ENCODE data around the gene SEC22C. TPM values are rescaled to one million over a fixed set of nuclear protein-coding genes. Genes with fewer than 3 reads are reported as not detected.

Gene SEC22C
- total and polyA plus RNA-seq, 11 donors, result 17.4 to 40.5 (median 28.9) TPM

DNA sequence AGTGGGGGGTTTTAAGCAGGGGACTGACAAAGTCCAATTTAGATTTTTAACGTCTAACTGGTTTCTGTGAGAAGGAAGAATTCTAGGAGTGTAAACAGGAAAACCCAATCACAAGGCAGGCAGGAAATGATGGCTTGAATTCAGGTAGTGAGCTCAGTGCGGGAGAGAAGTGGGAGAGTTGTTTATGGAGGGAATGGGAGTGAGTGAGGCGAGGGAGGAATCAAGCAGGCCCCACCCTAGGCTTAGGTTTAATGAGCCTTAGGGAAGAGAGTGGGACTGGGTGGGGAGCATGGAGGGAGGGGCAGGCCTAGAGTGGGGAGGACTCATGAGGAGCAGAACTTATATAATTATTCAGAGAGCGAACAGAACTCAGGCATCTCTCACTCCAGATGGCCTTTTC is 61.4 kb downstream of the SEC22C start:
- Histone ChIP-seq H3K4me1 (peaks cover 0 to 22% (median 5%) of the 10 kb centered on the region in 12 donors), H3K27me3 (no peaks in the 10 kb centered on the region), H3K9me3 (no peaks in the 10 kb centered on the region), H3K36me3 (no peaks in the 10 kb centered on the region), H3K4me3 (no peak overlapping the region), H3K27ac (no peak overlapping the region)
- 57 to 71% (median 65%) methylated on average over 4 of the region's 4 CpGs for WGBS, 4 donors
- no peak for TF ChIP-seq POLR2A (IDR thresholded peaks at IDR 0.05)
- DNase-seq (no peak), ATAC-seq (no peak)
- intact Hi-C loops (cut with DNase I), result no loop called here

GRCh38 chr3:42519568-42519962 is 62.2 kb downstream of the SEC22C start:
- no peak overlapping the region for H3K4me3 ChIP-seq
- H3K4me1 ChIP-seq, result peaks cover 0 to 29% (median 7%) of the 10 kb centered on the region in 12 donors
- H3K27me3 ChIP-seq, result no peaks in the 10 kb centered on the region
- intact Hi-C loops (cut with DNase I), result no loop called here
- TF ChIP-seq POLR2A (IDR thresholded peaks at IDR 0.05) (no peak), CTCF (IDR thresholded peaks at IDR 0.05) (no peak)
- DNase-seq (no peak), ATAC-seq (no peak)
- H3K36me3 ChIP-seq, result no peaks in the 10 kb centered on the region
- WGBS, 4 donors, result 92 to 95% (median 92%) methylated on average over 2 of the region's 2 CpGs
- no peak overlapping the region for H3K27ac ChIP-seq
- no peaks in the 10 kb centered on the region for H3K9me3 ChIP-seq

GRCh38 chr3:42518800-42519567 is 62.8 kb downstream of the SEC22C start:
- ATAC-seq (no peak), DNase-seq (peak in 1 of 5 donors; percentile 40)
- 79 to 84% (median 81%) methylated on average over 6 of the region's 6 CpGs for WGBS, 4 donors
- Histone ChIP-seq H3K27me3 (no peaks in the 10 kb centered on the region), H3K4me1 (peaks cover 0 to 33% (median 8%) of the 10 kb centered on the region in 12 donors), H3K9me3 (no peaks in the 10 kb centered on the region), H3K36me3 (no peaks in the 10 kb centered on the region), H3K4me3 (no peak overlapping the region), H3K27ac (no peak overlapping the region)
- intact Hi-C loops (cut with DNase I), result no loop called here
- TF ChIP-seq CTCF (IDR thresholded peaks at IDR 0.05), result peak in 3 of 12 donors; percentile 13 to 20 (median 15)
- TF ChIP-seq POLR2A (IDR thresholded peaks at IDR 0.05), result no peak

- TF ChIP-seq POLR2A (IDR thresholded peaks at IDR 0.05), result no peak
- Histone ChIP-seq H3K4me1 (peaks cover 0 to 48% (median 8%) of the 10 kb centered on the region in 12 donors), H3K27me3 (no peaks in the 10 kb centered on the region), H3K4me3 (no peak overlapping the region), H3K27ac (no peak overlapping the region), H3K36me3 (no peaks in the 10 kb centered on the region), H3K9me3 (no peaks in the 10 kb centered on the region)
- intact Hi-C loops (cut with DNase I), result no loop called here
- 54 to 76% (median 69%) methylated on average over 4 of the region's 4 CpGs for WGBS, 4 donors
- DNase-seq (peak in 1 of 5 donors; percentile 18), ATAC-seq (no peak)
Measured at GRCh38 chr3:42517117-42517516, 64.7 kb downstream of the SEC22C start.

DNA sequence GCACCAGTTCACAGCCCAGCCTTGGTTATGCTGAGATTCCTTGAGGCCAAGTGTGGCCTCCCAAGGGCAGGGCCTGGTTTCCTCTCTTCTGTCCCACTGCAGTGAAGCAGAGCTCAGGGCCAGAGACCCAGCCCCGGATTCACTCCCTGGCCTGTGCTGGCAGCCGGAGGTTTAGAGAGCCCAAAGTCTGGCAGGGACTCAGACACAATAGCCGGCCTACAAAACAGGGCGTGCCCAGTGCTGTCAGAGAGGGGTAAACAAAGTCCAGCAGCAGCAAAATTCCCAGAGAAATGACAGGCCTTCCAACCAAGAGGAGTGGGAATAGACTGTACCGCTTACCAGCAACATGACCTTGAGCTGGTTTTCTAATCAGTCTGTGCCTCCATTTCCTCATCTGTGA is 65.3 kb downstream of the SEC22C start:
- Histone ChIP-seq H3K27ac (peak overlapping the region in 7 of 12 donors; percentile 54 to 85 (median 72)), H3K4me1 (peaks cover 0 to 53% (median 9%) of the 10 kb centered on the region in 12 donors), H3K9me3 (no peaks in the 10 kb centered on the region), H3K36me3 (no peaks in the 10 kb centered on the region), H3K27me3 (no peaks in the 10 kb centered on the region), H3K4me3 (no peak overlapping the region)
- TF ChIP-seq CTCF (IDR thresholded peaks at IDR 0.05) (no peak), POLR2A (IDR thresholded peaks at IDR 0.05) (no peak)
- intact Hi-C loops (cut with DNase I), result no loop called here
- 57 to 65% (median 63%) methylated on average over 3 to 5 of the region's 5 CpGs for WGBS, 4 donors
- DNase-seq (peak in 1 of 5 donors; percentile 20), ATAC-seq (peak in 1 of 4 donors; percentile 4)

Data from heart left ventricle (tissue), 16 donors.